Skeletal muscle tissue (tissue), 4 donors: ENCODE measurements around the gene COL20A1. TPM values are rescaled to one million over a fixed set of nuclear protein-coding genes. Genes with fewer than 3 reads are reported as not detected.

Experiments used
- H3K27ac ChIP-seq: one replicate; pipeline ENCODE4 v1.7.0; 2013; ENCODE audit warnings: mild to moderate bottlenecking, low read depth, low read length, inconsistent platforms
- H3K27me3 ChIP-seq, 3 donors: one replicate each; pipeline ENCODE4 v1.7.0; 2013; ENCODE audit warnings: low read length in 3 of 3; ENCODE audit not compliant: control insufficient read depth in 3 of 3, insufficient read depth in 3 of 3
- H3K36me3 ChIP-seq, 3 donors: one replicate each; pipeline ENCODE4 v1.7.0; 2013; ENCODE audit warnings: low read length in 3 of 3; ENCODE audit not compliant: control insufficient read depth in 3 of 3, insufficient read depth in 3 of 3
- H3K4me1 ChIP-seq, 3 donors: one replicate each; pipeline ENCODE4 v1.7.0; 2013; ENCODE audit warnings: low read length in 3 of 3, mild to moderate bottlenecking in 3 of 3; ENCODE audit not compliant: control insufficient read depth in 3 of 3, insufficient read depth in 3 of 3
- H3K4me3 ChIP-seq, 3 donors: one replicate each; pipeline ENCODE4 v1.7.0; 2013; ENCODE audit warnings: low read length in 3 of 3
- H3K9ac ChIP-seq, 3 donors: one replicate each; pipeline ENCODE4 v1.7.0; 2013; ENCODE audit warnings: low read length in 3 of 3, mild to moderate bottlenecking in 3 of 3, moderate library complexity in 2 of 3, low read depth in 1 of 3
- H3K9me3 ChIP-seq, 3 donors: one replicate each; pipeline ENCODE4 v1.7.0; 2013; ENCODE audit warnings: low read length in 3 of 3; ENCODE audit not compliant: control insufficient read depth in 3 of 3
- total RNA-seq: library from RNA; depleted of rRNA; stranded (reverse); fragments of >200 nt; gene quantifications from one replicate; pipeline ENCODE4 v1.2.3, GENCODE V29; 2014
- donor health status: Osteomylitis.

Gene COL20A1
- total RNA-seq, 1 donor from 2014 or later, result 2.6 TPM

DNA sequence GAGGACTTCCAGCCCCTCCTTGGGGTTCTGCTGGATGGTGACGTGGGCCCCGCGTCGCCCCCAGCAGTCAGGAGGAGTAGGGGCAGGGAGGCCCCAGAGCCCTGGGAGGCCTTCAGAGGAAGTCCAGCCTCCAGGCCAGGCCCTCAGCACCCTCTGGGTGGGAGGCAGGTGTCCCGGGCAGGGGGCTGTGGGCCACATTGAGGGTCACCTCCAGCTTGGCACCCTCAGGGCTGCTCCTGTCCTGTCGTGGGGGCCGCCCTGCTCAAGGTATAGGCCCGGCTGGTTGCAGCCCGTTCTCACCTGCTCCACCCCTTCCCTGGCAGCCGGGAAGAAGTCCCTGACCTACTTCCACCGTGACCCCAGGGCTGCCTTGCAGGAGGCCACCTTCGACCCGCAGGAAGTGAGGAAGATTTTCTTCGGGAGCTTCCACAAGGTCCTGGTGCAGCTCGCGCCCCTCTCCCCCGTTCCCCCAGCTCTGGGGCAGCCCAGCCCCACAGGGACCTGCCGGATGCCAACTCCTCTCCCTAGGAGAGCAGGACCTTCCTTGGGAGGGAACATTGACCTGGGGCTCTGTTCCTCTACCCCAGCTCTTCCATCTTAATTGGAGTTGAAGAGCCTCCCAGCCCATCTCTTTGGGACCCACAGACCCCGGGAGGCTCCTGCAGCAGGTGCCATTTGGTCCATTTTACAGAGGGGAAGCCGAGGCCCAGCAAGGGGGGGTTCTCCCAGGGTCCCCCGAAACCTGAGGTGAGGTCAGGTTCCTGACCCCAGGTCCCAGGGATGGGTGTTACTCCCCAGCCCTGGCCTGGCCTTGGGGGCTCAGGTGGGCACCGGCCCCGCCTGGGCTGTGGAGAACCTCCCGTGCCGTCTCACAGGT, 26.4 kb downstream of the COL20A1 start:
- H3K27me3 ChIP-seq, result peaks cover 25 to 49% (median 45%) of the 10 kb centered on the region in 3 donors
- H3K36me3 ChIP-seq, result no peaks in the 10 kb centered on the region
- no peaks in the 10 kb centered on the region for H3K9me3 ChIP-seq
- no peak overlapping the region for H3K27ac ChIP-seq
- no peaks in the 10 kb centered on the region for H3K4me1 ChIP-seq
- H3K4me3 ChIP-seq, result no peak overlapping the region
- H3K9ac ChIP-seq, result no peak overlapping the region

DNA sequence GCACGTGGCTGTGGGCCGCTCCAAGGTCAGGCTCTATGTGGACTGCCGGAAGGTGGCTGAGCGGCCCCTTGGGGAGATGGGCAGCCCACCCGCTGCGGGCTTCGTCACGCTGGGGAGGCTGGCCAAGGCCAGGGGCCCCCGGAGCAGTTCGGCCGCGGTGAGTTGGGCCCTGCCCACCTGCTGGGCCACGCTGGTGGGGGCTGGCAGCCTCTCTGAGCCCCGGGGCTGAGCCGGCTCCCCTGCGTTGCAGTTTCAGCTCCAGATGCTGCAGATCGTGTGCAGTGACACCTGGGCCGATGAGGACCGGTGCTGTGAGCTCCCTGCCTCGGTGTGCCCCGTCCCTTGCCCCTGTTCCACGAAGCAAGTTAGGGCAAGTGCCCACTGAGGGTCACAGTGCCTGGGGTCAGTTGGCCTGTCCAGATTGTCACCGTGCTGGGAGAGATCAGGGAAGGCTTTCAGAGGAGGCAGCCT, 27.1 kb downstream of the COL20A1 start:
- Histone ChIP-seq H3K36me3 (no peaks in the 10 kb centered on the region), H3K4me1 (no peaks in the 10 kb centered on the region), H3K9ac (no peak overlapping the region), H3K27me3 (peaks cover 20 to 48% (median 45%) of the 10 kb centered on the region in 3 donors), H3K9me3 (no peaks in the 10 kb centered on the region), H3K4me3 (no peak overlapping the region), H3K27ac (no peak overlapping the region)

- no peaks in the 10 kb centered on the region for H3K9me3 ChIP-seq
- no peak overlapping the region for H3K27ac ChIP-seq
- H3K4me1 ChIP-seq, result no peaks in the 10 kb centered on the region
- no peak overlapping the region for H3K9ac ChIP-seq
- peaks cover 16 to 44% (median 44%) of the 10 kb centered on the region in 3 donors for H3K27me3 ChIP-seq
- no peak overlapping the region for H3K4me3 ChIP-seq
- no peaks in the 10 kb centered on the region for H3K36me3 ChIP-seq
Measured at GRCh38 chr20:63320616-63321147, 27.7 kb downstream of the COL20A1 start.

DNA sequence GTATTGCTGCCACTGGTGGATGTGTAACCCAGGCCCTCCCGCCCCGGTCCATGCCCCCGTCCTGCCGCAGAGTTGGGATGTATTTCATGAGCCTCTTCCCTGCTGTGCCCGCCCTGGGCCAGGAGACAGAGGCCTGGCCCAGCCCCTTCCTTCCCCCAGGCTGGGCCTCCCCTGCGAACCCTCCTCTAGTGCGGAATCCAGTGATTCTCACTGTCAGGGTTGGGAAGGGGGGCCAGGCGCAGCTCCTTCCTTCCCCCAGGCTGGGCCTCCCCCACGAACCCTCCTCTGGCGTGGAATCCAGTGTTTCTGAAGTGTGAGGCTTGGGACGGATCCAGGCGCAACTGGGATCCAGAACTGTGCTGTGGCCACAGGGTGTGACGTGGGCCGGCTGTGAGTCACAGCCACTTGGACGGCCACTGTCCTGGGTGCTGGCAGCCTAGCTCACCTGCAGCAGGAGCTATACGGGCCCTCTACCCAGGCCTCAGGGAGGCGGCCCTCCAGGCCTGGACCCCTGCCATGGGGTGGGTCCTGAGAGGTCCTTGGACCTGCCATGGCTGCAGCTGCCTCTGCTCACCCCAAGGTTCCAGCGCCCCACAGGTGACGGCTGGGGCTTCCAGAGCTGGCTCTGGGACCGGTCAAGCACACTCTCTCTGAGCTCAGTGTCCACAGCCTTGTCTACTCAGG, 28.3 kb downstream of the COL20A1 start:
- no peak overlapping the region for H3K4me3 ChIP-seq

DNA sequence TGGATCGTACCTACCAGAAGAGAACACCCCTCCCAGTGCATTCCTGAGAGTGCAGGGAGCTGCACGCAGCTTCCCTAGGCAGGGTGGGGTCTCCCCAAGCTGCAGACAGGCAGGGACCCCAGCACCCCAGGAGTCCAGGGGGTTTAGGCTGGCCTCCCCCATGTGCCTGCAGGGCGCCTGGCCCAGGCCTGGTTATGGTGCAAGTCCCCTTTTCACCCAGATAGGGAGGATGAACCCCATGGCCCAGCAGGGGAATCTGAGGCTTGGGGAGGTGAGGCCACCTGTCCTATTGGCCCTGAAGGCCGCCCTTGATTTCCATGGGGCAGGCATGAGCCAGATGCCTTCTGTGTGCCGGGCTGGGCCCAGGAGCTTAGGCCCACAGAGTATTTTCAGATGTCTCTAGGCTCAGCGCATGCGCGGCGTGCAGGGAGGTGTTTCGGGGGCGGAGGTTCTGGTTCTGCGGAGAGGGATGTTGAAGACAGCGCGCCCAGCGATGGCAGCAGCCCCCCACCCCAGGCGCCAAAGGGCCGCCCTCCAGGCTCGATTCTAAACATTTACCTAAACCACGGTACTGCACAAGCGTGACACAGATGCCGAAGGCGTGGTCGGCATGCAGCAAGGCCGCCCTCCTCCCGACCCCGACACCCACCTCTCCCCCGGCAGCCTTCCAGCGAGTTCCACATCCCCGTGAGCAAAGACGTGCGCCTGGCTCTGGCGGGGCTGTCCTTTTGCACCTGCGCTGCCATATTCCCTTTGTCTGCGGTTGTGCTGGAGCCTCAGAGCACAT, 29.4 kb downstream of the COL20A1 start:
- Histone ChIP-seq H3K9me3 (no peaks in the 10 kb centered on the region), H3K9ac (no peak overlapping the region), H3K27ac (no peak overlapping the region), H3K27me3 (peaks cover 16 to 53% (median 43%) of the 10 kb centered on the region in 3 donors), H3K4me1 (no peaks in the 10 kb centered on the region), H3K36me3 (no peaks in the 10 kb centered on the region), H3K4me3 (no peak overlapping the region)

More for the DNA sequence above, 28.3 kb downstream of the COL20A1 start:
- no peaks in the 10 kb centered on the region for H3K9me3 ChIP-seq
- no peaks in the 10 kb centered on the region for H3K4me1 ChIP-seq
- no peak overlapping the region for H3K27ac ChIP-seq
- H3K27me3 ChIP-seq, result peaks cover 16 to 47% (median 46%) of the 10 kb centered on the region in 3 donors
- H3K9ac ChIP-seq, result no peak overlapping the region
- no peaks in the 10 kb centered on the region for H3K36me3 ChIP-seq

DNA sequence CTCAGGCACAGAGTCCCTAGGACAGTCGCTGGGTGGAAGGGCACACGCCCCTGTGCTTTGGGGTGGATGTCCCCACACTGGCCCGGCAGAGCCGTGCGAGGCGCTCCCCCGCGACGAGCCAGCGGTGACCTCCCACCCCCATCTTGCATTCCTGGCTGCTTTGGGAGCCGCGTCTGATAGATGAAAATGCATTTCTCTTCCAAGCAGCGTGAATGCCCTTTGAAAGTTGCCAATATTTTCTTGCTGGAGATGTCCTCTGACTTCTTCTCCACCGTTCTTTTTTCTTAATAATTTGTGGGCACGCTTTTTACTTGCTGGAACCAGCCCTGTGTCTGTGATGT, 29.9 kb downstream of the COL20A1 start:
- H3K9me3 ChIP-seq, result no peaks in the 10 kb centered on the region
- no peak overlapping the region for H3K4me3 ChIP-seq
- no peaks in the 10 kb centered on the region for H3K4me1 ChIP-seq
- H3K9ac ChIP-seq, result no peak overlapping the region
- no peaks in the 10 kb centered on the region for H3K36me3 ChIP-seq
- no peak overlapping the region for H3K27ac ChIP-seq
- peaks cover 20 to 56% (median 43%) of the 10 kb centered on the region in 3 donors for H3K27me3 ChIP-seq

DNA sequence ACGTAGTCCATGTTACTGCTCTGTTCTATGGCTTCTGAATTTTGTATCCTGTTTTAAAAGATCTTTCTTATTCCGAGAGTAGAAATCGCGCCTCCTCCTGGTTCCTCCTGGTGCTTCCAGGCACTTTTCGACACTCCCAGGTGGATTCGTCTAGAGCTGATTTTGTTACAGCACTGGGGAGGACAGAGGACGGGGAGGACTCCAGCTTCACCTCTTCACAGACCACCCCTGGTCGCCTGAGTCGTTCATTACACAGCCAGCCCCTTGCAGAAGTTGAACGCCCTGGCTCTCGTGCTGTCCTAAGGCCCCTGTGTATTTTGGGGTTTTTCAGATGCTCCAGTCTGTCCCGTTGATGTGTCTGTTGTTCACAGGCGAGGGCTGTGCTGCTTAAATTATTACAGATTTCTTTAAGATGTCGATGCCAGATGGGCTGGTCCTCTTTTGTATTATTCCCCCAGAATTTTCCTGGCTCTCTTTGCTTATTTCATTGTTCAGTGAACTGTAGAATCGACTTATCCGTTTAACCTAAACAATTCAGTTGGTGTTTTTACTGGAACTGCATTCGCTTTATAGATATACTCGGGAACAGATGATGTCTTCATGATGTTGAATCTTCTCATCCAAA, 30.5 kb downstream of the COL20A1 start:
- Histone ChIP-seq H3K4me3 (no peak overlapping the region), H3K4me1 (no peaks in the 10 kb centered on the region), H3K27me3 (peaks cover 23 to 60% (median 38%) of the 10 kb centered on the region in 3 donors), H3K36me3 (no peaks in the 10 kb centered on the region), H3K27ac (no peak overlapping the region), H3K9ac (no peak overlapping the region), H3K9me3 (no peaks in the 10 kb centered on the region)

- H3K27me3 ChIP-seq, result peaks cover 29 to 68% (median 40%) of the 10 kb centered on the region in 3 donors
- no peak overlapping the region for H3K27ac ChIP-seq
- no peak overlapping the region for H3K9ac ChIP-seq
- H3K4me1 ChIP-seq, result no peaks in the 10 kb centered on the region
- no peaks in the 10 kb centered on the region for H3K36me3 ChIP-seq
- no peaks in the 10 kb centered on the region for H3K9me3 ChIP-seq
- H3K4me3 ChIP-seq, result no peak overlapping the region
Measured at GRCh38 chr20:63325021-63325471, 32.1 kb downstream of the COL20A1 start.

DNA sequence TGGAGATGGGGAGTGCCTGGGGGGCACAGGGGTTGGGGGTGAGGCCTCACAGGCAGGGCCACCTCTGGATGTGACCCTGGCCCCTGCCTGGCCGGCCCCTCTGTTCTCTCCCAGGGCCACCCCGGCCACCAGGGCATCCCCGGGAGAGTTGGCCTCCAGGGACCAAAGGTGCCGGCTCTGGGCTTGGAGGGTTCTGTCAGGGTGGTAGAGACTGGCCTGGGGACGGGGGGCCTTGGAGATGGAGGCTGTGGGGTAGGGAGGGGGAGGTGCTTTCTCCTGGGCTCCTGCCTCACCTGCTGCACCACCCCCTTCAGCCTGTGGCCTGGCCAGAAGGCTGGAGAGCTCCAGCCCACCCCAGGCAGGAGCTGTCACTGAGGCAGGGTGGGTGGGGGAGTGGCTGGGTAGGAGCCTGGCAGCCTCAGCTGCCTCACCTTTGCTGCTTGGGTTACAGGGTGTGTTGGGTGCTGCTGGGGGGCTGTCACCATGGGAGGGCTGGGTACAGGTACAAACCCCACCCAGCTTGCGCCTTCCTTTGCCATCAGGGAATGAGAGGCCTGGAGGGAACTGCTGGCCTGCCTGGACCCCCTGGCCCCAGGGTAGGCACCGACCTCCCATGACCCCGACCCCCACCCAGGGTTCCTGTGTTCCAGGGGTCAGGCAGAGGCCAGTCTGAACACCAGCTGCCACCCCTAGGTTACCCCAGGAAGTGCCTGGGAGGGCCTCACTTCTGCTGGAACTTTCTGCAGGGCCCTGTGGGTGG, 32.7 kb downstream of the COL20A1 start:
- Histone ChIP-seq H3K36me3 (no peaks in the 10 kb centered on the region), H3K4me3 (no peak overlapping the region), H3K9ac (no peak overlapping the region), H3K9me3 (no peaks in the 10 kb centered on the region), H3K4me1 (no peaks in the 10 kb centered on the region), H3K27me3 (peaks cover 28 to 69% (median 38%) of the 10 kb centered on the region in 3 donors), H3K27ac (no peak overlapping the region)
